Endothelial cell of hepatic sinusoid (primary cell): ENCODE results near the gene DGKG.

Experiments used
- in situ Hi-C: cut with HindIII; loops from 2 replicates; pipeline ENCODE4 v1.10.0; 2017; ENCODE audit warnings: low sequenced_read_pairs

DGKG gene

DNA sequence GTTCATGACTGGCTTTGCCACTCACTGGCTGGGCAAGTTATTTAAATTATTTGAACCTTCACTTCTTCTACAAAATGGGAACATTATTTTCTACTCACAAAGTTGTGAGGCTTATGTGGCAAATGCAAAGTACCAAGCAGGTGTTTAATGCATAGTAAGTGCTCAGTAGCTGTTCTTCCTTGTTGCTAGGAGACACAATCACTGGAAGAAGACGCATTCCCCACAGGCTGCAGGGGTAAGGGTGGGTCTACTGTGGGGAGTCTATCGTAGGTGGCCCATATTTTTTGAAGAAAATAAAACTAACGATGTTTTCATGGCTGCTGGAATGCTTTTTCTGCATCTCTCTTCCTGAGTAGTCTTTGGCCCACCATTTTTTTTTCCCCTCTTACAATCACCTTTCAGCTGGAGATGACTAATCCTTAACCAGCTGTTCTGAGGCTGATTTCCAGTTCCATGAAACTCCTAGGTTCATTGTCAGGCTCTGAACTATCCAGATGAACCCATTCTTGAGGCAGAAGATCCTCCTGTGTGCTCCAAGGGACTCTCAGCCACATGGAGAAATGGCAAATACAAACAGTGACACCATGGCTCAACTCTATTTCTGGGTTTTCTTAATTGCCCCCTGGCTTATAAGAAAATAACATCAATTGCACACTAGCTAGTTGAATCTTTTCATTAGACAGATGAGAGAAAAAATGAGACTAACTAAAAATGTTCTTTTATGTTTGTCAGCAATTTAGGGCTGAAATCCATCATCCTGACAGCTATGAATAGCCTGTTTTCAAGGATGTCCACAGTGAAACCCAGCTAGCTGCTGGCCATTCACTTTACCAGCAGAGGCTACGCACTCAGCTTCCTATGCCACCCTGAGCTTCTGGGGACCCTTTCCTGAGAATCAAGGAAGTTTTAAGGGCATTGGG, 144.9 kb downstream of the DGKG start:
- in situ Hi-C loops = no loop called here

DNA sequence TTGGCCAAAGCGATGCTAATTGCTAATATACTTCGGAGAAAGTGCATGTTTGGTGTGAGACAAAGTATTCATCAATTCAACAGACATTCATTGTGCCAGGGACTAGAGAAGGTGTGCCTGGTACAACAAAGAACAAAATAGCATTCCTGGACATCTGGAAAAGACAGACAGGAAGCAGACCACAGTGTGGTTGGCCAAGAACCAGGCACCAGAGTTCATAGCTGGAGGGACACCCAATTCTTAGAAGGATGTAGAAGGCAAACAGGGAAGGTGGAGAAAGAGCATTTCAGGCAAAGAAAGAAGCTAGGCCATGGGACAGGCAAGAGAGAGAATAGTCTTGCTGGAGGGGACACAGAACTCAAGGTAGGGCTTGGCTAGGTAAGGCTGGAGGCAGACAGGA, 147.4 kb downstream of the DGKG start:
- in situ Hi-C loops = no loop called here

DNA sequence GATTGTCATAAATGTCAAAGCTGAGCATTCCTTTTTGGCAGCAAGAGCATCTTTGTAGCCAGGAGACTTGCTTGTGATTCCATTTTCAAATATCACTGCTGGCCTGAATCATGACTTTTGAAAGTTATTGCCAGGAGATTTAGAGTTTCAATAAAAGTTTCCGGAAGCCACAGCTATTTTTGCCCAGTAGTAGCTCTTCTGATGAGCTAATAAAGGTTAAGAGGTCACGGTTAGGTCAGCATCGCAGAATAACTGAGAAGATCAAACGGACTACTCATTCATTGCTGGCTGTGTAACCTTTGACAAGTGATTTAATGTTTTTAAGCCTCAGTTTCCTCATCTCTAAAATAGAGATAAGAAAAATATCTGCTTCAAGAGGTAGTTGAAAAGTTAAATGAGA, 148.1 kb downstream of the DGKG start:
- in situ Hi-C loops = no loop called here

DNA sequence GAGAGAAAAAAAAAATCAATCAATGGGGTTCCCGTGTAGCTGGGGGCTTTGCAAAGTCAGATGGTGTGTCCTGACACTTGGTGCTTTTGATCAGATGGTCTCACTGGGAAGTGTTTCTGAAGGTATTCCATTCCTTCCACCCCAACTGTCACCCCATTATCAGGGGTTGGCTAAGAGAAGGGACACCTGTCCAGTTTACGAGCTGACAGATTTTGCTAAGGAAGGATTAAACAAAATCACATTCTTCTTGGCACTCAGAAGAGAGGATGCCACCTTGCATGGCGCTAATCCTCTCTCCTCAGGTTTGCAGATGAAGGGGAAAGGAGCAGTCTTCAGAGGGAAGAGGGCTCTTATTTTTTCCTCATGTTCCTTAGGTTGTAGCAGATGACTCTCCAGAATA, 149.4 kb downstream of the DGKG start:
- in situ Hi-C loops = no loop called here

DNA sequence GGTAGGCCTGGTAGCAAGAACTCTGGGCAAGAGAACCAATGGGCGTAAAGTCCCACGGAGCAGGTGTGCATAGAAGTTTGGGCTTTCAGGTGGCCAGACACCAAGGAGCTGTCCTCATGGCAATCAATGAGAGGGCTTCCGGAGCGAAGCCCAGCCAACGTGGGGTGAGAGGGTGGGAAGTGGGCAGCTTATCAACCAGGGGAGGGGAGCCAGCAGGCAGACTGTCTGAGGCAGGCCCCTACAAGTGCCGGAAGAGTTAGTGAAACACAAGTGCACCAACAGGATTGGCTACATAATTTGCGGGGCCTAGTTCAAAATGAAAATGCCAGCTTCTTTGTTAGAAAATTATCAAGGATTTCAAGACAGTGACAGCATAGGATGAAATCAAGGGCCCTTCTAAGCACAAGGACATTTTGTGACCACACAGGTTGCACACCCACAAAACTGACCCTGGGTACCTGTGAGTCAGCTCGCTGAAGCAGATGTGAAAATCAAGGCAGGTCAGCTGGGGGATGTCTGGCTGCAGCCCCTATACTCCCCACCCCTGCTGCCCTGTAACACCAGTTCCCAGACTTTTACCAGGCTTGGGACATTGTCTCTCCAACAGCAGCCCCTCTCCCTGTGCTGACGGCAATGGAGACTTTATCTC, 151.1 kb downstream of the DGKG start:
- in situ Hi-C loops = no loop called here

DNA sequence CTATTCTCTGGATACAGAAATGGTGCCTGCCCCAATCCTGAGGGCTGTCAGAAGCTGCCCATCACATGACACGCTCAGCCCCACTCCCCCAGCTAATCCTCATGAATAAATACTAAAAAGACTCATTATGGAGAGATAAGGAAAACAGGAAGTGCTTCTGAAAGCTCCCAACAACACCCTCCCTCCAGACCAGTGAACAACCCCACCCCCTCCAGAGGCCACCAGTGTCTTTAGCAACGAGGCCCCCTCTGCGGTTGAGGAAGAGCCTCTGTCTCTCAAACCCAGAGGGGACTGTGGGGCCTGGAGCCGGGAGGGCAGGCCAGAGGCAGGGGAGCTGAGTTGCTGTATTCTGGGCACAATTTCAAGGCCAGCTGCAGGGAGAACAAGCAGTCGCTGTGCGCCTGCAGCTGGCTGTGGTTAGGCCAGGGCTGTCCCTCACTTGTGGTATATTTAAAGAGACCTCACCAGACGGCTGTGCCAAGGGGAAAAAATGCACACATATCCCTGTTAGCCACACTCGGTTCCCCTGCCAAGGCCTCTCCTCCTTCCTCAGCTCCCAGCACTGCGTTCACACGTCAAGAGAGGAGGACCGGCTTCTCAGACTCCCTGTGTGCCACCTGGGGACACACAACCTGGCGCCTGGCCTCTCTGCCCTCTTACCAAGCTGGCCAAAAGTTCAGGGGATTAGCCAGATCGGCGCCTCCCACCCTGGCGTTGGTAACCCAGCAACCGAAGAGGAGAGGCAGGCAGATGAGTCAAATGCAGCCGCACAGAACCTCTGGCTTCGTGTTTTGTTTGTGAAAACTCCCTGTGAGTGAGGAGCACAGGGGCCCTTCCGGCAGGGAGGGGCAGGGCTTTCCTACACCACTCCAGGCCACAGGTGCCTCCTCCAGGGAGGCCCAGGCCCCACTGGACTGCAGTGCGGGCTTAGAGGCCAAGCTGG, 152.0 kb downstream of the DGKG start:
- in situ Hi-C loops = no loop called here

DNA sequence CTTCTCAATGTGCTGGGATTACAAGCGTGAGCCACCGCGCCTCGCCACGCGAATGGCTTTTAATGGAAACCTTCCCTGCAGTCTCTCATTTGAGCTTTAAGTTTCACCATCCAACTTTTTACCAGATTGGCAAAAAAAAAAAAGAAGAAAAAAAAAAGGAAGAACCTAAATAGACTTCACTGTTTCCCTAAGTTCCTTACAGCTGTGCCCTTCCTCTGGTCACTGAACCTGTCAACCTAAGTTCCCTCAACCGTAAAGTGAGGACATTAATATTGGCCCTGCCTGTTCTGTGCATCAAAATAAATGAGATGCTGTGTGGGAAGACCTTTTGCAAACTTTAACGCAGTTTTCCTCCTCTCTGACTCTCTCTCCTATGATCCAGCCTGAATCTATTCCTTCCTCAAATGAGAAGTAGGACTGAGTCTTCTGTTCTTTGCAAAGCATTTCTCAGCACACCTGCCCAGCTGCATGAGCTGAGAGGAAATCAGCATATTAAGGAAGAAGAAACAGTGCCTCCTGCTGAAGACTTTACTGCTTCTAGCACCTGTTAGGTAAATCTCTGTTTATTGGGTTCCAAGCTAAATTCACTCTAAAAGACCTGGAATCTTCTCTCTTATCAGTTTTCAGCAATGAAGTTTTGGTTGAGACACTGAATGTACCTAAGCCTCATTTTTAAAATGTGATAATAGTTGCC, 153.6 kb downstream of the DGKG start:
- in situ Hi-C loops = no loop called here

DNA sequence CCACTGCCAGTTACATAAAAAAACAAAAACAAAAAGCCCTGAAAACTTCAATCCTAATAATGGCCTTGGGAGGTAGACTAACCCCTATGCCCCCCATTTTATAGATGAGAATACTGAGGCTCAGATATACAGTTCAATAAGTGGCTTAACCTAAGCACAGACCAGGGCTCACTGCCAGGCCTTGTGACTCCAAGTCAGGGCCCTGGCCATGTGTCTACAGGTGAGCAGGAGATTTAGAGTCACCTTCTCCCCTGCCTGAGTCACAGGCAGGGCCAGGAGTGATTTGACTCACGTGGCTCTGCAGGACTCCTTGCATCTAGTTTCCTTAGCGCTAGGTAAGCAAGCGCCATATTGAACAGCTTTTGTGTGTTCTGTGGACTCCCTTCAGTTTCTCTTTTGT, 154.5 kb downstream of the DGKG start:
- in situ Hi-C loops = no loop called here

DNA sequence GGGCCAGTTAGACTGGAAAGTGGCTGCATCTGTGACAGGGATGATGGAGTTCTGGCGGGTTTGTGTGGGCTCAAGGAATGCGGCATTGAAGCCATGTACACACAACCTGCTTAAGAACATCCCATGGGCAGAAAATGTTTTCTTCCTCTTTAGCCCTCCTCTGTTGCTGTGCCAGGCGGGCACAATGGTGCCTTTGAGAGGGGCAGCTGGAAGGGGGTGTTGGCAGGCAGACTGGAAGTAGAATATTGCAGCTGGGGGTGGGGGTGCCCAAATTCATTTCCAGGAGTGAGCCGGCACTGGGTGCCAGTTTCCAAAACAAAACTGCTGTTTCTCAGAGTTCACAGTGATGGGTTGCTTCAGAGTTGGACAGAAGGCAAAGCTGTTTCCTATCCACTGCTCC, 161.3 kb downstream of the DGKG start:
- in situ Hi-C loops = no loop called here

DNA sequence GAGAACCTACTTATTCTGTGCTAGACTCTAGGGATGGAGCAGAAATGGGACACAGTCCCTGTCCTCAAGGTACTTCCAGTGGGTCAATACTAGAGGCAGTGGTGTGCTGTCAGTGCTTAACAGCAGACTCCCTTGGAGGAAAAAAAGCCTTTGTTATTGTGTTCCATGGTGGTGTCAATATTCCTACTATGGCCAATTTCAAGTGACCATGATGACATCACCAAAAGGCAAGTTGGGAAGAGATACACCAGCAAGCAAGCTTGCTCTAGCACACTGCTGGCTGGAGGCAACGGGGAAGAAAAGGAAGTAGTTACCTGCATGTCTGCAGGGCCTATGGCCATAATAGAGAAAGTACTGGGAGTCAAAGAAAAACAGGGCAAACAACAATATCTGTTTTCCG, 163.6 kb downstream of the DGKG start:
- in situ Hi-C loops = loop anchor here (5.0 kb wide), 1 partner anchor 39 kb away; no protein-coding TSS in a partner anchor

DNA sequence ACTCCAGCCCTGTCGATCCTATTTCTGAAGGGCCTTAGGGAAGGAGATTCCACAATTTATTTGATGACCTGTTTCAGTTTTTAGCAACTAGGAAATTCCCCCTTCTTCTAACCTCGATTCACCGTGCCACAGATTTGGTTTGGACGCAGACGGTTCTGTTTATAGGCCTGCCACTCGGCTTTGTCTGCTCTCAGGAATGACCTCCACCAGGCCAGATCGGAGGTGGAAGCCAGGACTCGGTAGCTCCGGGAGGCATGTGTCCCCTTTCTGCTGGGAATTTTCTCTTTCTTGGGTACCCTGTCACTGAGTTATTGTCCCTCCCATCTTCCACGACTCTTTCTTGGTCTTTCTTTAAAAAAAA, 167.6 kb downstream of the DGKG start:
- in situ Hi-C loops = no loop called here

DNA sequence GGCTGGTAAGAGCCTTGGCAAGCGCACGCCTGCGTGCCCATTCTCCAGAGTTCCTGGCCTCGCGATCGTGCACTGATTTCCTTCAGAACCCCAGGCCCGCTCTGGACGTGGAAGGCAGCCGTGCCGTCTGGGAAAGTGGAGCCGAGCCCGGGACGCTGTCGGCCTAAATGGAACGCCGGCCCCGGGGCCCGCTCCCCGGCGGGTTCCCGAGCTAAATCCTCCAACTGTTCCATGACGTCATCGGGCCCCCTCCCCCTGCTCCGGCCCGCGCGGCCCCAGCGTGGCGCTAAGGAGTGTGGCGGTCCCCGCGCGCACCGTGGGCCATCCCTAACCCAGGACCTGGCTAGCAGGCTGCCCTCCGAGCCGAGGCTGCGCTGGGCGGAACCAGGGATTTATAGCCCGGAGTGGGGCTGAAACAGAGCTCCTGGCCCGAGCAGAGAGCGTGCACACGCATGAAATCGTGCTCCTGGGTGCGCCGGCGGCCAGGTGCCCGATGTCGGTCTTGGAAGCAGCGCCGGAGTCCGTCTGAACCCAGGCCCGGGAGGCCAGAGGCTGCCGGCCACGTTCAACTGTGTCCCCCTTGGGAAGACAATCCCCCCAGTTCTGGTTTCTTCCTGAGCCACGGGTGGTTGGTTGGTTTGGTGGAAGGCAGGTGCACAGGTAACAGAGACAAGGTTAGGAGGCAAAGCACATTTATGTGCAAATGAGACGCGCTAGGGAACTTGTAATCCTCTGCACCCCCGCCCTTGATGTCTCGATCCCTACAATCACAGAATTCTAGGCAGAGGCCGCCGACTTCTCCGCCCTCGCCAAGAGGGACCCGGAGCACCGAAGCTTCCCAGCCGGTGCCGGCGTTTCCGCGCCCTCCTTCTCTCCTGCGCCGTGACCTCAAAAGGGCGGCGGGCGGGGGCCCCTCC, 168.2 kb downstream of the DGKG start:
- in situ Hi-C loops = no loop called here

DNA sequence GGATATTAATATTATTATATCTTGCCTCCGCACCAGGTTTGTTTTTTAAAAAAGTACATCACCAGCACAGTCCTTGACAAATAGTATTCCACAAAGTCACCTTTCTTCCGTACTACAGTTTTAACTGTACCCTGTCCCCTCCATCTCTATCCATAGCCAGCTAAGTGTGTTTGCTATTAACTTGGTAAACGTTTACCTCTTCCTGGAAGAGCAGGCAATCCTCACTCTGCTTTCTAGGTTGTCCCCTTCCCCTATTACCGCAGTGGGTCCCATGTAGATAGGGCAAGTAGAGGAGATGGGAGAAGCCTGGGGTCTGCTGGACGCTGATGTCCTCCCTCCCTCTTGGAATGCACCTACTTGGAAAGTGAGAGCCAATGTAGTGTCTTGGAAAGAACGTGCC, 169.2 kb downstream of the DGKG start:
- in situ Hi-C loops = no loop called here

DNA sequence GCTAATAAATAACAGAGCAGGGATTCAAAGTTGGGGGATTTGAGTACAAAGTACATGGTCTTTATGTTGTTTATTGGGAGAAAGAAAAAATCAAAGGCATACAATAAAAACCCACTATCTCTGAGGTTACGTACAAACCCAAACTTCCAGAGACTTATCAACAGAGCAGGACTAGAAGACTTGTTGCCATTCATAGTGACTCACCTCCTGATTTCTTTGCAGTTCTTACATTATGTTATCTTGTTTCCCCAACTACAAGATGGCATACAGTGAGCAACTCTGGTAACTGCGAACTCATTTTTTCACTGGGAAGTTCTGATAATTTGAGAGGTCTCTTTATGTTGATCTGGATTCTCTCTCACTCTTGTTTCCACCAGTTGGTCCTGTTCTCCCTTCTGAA, 172.5 kb downstream of the DGKG start:
- in situ Hi-C loops = no loop called here

DNA sequence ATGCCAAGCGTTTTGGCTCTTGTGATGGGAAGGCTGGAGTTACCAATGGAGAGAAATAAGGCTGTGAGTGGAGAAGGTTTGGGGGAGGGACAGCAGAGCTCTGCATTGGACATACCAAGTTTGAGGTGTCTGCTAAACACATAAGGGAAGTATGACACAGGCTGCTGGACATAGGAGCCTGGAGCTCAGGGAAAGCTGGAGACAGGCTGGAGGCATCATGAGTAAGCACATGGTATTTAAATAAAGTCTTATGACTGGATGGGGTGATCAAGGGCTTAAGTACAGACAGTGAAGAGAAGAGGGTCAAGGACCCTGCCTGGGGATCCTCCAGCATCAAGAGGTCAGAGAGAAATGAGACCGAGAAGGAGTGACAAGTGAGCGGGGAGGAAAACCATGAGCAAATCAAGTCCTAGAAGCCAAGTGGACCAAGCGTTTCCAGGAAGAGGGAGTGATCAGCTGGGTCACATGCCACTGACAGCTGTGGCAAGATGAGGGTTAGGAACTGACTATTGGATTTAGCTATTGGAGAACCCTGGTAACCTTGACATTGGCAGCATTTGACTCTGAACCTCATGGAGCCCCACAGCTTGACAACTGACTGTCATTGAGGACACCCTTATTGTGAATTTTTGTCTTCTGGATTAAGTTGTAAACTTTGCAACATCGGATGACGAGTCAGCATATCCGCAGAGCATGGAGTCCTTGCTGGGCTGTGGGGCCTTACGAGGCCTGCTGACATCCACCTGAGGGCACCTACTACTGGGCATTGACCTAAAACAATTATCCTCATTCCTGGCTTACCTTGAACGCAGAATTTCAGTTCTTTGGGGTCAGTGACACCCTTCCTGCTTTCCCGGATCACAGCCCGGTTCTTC, 174.4 kb downstream of the DGKG start:
- in situ Hi-C loops = no loop called here

DNA sequence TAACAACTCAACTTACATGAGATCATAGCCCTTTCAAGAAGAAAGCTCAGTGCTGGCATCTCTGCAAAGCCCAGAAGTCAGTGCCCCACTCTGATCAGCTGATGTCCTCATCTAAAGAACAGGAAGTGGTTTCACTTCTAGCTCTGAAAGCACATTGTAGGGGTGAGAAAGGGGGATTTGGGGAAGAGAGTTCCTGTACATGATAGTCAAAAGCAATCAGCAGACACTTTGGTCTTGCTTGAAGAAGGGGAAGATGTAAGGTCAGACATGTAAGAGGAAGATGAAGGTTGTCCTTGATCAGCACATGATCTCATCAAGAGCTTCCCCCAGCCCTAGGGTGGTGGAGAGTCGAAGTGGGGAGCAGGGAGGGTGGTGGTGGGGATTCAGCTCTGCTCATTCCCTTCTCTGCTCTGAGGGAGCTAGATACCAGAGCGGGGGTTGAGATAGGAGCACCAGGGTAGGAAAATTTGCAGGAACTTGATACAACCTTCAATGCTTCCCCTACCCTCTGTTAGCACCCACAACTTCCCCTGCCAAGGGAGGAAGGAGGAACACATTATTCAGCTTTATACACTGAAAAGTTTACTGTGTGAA, 176.7 kb downstream of the DGKG start:
- in situ Hi-C loops = no loop called here

DNA sequence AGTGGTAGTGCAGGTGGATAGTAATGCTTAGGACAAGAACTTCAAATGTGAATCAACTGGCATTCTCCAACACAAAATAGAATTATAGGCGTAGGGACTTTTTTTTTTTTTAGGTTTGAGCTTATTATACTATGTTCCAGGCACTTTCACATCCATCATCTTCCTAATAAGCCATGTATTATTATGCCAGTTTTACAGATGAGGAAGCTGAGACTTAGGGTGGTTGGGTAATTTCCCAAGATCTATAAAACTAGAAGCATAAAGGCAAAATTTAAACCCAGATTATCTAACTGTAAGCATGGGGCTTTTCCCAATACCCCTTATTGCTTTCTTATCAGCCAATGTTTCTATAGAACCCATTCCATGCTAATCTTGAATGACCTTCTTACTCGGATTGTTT, 178.0 kb downstream of the DGKG start:
- in situ Hi-C loops = no loop called here

DNA sequence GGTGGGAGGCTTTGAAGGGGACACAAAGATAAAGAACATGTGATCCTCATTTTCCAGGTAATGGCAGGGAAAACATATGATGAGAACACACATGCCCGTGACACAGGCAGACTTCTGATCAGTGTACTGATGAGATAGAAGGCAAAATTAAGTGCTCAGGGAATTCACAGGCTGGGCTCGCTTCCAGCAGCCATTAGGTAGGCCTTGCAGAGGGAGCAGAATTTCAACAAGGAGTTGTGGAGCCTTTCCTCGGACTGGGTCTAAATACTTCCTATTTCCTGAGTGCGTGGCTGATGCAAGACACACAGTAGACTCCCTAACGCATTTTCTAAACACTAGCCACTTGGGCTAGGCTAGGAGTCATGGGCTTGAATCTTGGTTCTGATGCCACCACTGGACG, 179.2 kb downstream of the DGKG start:
- in situ Hi-C loops = no loop called here
